DMS 273 (cell line): ENCODE measurements around the gene SPEG.

Source experiments
- DNase-seq: peaks from one replicate; lab custom pipeline; 2025; ENCODE audit not compliant: unreplicated experiment; lab: John Stamatoyannopoulos, UW

SPEG gene

DNA sequence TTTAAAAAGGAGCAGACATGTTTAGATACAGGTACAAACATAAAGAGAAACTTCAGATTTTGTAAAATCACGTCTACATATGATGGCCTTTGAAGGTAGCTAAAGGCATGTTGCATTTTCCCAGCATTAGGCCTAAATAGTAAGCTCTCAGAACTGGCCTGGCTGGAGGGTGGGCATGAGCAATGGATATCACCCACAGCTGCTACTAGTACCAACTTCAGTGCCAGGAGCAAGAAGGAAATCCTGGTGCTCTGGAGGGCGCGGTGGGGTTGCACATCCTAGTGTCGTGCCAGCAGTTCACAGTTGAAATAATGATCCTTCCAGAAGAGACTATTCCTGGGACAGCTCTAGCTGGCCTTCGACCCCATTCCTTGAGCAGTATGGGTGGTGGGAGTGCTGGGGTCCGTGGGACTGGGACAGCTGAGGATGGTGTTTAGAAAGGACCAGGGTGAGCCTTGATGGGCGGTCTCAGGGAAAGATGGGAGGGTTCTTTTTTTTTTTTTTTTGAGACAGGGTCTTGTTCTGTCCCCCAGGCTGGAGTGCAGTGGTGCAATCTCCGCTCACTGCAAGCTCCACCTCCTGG, 11.6 kb upstream of the SPEG start:
- no peak for DNase-seq

DNA sequence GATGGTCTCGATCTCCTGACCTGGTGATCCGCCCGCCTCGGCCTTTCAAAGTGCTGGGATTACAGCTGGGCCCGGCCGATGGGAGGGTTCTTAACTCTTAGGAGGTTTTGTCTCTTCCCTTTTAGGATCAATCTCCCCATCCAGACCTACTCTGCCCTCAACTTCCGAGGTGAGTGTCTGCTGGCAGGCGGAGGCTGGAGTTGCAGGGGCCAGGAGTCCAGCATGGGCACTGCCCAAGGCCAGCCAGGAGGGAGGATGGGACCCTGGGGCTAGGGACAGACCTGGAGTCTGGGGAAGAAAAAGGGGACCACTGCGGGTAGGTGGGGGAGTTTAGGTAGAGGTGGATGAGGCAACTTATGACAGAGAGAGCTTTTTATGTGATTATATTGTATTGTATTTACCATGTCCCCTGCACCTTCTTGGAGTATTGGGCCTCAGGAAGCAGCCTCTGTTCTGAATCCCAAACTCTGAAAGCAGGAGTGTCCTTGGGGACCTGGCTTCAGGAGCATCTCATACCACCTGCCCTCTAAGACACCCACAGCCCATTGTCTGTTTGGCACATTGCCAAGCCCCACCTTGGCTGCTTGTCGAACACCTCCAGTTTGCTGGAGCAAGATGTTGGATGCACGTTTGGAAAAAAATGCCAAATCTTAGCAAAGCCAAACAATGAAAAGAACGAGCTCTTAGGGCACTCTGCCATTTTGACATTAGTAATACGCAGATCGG, 10.8 kb upstream of the SPEG start:
- DNase-seq, result no peak

GRCh38 chr2:219425238-219426067, 9.2 kb upstream of the SPEG start:
- DNase-seq, result no peak

DNA sequence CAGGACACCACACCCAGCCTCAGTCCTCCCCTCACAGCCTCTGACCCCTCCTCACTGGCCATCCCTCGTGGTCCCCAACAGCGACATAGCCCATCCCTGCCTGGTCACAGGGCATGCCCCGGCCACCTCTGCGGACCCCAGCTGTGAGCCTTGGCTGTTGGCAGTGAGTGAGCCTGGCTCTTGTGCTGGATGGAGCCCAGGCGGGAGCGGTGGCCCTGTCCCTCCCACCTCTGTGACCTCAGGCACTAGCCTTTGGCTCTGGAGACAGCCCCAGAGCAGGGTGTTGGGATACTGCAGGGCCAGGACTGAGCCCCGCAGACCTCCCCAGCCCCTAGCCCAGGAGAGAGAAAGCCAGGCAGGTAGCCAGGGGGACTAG, 8.6 kb upstream of the SPEG start:
- no peak for DNase-seq

DNA sequence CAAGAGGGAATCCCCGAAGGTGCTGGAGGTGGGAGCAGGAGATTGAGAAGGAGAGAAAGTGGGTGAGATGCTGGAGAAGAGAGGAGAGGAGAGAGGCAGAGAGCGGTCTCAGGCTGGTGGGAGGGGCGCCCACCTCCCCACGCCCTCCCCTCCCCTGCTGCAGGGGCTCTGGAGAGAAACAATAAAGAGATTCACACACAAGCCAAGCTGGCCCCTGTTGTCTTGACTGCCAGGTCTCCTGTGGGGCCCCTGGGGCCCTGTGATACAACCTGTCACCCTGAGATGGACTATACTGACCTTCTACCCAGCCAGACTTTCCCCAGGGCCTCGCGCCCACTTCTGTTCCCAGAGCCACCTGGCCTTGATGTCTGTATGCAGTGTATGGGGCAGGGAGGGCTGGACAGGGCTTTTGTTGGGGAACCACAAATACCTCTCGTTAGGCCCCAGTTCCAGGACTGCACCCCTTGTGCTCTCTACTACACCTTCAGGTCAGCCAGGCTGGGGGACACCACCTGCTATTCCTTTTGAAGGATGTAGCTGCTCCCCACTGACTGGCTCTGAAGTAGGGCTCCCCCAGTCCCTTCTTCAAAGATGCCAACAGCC, 8.0 kb upstream of the SPEG start:
- no peak for DNase-seq

GRCh38 chr2:219428469-219428868, 6.2 kb upstream of the SPEG start:
- no peak for DNase-seq

GRCh38 chr2:219429958-219430606, 4.6 kb upstream of the SPEG start:
- no peak for DNase-seq

DNA sequence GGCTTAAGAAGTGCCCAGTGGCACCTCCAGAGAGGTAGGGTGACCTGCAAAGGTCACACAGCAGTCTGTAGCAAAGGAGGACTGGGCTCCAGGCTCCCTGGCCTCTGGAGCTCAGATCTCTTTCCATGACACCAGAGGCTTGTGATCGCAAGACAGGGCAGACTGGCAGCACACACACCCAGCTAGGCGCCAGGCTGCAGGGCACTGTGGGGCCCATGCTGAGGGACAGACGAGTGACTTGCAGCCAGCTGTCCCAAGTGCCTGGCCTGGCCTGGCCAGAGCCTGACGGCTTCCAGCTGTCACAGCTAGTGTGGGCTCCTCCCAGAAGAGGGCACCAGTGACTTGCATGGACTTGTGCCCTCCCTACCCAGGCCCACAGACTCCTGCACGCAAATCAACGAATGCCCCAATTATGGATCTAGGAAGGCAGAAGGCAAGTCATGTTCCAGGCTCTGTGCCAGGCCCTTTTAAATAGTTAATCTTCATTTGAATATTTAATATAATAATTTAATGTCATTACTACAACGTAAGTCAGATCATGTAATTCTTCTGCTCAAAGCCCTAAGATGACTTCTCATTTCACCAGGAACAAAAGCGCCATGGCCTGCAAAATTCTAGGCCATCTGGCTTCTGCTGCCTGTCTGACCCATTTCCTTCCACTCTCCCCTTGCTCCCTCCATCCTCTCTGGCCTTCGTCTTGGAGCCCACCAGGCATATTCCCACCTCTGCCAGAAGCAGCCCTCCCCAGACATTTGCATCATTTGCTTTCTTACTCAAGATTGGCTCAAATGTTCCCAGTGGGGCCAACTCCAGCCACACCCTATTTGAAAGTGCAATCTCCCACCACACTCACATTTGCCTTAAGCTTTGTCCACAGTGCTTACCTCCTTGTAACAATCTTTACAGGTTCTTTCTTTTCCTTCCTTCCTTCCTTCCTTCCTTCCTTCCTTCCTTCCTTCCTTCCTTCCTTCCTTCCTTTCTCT, 3.7 kb upstream of the SPEG start:
- peak; percentile 82 for DNase-seq

- DNase-seq, result peak; percentile 69
These were observed 776 bp upstream of the SPEG start for GRCh38 chr2:219433666-219434467.

- DNase-seq, result no peak
These were observed 250 bp upstream of the SPEG start for GRCh38 chr2:219434468-219434717.

DNA sequence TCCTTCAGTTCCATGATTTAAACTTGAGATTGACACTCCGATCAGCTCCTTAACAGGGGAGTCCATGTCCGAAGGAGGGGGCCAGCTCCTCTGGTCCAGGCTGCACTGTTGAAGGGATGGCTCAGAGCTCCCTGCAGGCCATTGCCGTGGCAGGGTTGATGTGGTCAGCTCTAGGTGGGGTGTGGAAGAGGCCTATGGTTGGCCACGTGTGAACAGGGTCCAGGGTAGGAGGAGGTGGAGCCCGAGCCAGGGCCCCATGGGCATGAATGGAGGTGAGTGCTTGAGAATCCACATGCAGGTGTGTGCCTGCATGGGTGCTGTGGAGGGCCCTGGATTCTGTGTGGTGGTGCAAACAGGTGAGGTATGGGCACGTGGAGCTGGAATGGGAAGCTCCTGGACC, 1.1 kb downstream of the SPEG start:
- no peak for DNase-seq

DNA sequence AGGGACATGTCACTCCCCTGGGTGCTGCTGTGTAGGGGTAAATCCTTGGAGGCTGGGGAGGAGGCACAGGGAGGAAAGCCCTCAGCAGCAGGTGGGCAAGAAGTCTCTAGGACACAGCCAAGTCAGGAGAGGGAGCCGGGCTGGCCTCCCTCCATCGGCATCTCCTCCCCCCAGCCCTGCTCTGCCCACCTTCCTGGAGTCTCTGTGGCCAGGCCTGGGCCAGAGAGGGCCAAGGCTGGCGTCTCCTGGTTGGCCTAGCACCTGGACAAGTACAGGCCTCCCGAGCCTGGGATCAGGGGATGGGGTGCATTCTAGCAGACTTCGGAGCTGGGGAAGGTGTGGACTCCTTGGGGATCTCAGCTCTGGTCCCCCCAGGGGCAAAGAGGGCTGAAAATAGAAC, 1.8 kb downstream of the SPEG start:
- DNase-seq, result no peak

- DNase-seq, result no peak
These were observed 2.5 kb downstream of the SPEG start for GRCh38 chr2:219437141-219437540.

GRCh38 chr2:219437690-219438206, 3.1 kb downstream of the SPEG start:
- DNase-seq, result no peak

DNA sequence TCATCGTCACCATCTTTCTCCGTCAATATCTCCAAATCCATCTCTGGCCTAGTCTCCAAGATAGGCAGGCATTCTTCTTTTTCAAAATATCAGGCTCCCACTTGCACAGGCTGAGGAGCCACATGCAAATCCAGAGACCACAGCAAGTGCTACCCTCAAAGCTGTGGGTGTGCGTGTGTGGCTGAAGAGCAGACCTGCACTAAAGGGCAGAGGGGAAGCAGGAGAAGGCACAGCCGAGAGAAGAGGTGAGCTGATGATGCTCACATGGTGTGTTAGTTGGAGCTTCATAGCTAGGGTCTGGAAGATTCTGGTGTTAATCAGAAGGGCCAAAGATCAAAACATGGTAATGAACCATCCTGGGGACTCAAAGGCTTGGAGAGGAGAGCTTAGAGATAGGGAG, 3.8 kb downstream of the SPEG start:
- DNase-seq, result no peak

DNA sequence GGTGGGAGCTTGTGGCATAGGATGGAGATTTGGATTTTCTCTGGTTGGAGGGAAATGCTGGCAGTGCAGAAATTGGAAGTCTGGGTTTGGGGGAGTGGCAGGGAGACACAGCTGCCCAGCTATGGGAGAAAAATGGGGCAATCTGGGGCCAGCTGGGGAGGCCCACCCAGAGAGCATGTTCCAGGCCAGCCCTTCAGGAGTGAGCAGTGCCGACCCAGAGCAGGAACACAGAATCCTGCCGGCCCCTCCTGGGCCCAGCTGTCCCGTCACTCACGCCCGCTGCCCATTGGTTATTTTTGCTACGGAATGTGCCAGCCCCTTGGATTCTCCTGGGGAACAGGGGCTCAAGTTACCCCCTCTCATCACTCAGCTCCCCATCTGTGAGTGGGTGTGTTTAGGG, 4.9 kb downstream of the SPEG start:
- DNase-seq, result no peak

GRCh38 chr2:219440388-219441256, 6.0 kb downstream of the SPEG start:
- no peak for DNase-seq

DNA sequence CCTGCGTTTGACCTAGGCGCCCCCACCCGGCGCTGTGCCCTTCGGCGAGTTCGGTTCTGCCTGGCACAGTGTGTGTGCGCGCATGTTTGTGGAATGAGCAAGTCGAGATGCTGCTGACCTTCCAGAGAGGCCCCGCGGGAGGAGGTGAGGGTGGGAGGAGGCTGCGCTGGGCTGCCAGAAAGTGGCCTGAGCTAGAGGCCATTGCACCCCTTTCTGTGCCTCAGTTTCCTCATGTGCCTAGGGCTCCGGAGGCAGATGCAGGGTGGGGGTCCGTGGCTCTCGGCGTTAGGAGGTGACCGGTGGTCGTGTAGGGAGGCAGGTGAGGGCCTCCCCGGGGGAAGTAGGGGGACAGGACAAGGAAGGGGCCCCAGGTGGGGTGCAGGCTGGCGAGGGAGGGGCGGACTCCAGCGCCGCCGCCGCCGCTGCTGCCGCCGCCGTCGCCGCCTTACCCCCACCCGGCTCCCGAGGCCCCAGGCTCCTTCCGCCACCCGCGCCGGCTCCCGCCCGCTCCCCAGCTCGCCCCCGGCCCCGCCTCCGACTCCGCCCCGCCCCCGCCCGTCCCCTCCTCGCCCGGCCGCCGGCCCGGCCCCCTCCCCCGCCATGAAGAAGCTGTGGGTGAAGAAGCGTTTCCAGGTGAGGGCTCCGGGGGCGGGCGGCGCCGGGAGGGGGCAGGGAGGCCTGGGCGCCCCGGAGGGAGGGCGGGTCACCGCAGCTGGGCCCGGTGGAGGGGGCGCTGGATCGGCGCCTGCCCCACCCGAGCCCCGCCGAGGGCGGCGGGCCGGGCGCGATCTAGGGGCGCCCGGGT, 7.0 kb downstream of the SPEG start:
- peak; percentile 77 for DNase-seq
